ENCODE data around the gene KRT73. TPM values are rescaled to one million over a fixed set of nuclear protein-coding genes. Genes with fewer than 3 reads are reported as not detected.

Gene KRT73
- total RNA-seq, 1 experiment from 2014 or later = not detected

DNA sequence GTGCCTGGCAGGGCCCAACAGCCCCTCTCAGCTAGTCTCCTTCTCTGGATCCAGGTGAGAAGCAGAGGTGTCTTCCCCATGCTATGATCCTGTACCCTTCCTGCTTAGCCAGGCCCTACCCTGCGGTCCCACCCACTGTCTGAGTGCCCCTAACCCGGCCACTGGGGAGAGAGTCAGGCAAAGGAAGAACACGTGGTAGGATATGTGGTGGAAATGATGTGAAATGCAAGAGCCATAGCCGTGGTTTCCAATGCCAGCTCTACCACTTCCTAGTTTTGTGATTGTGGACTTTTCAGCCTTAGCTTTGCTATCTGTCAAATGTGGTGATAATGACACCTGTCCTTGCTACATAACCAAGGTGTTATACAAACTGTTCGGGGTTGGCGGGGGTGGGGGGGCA, 17.8 kb upstream of the KRT73 start:
- Histone ChIP-seq H3K4me1 (ENCODE audit: insufficient read depth, low read length) (no peaks in the 10 kb centered on the region), H3K9me3 (ENCODE audit: control insufficient read depth, low read depth, low read length) (no peaks in the 10 kb centered on the region), H3K4ac (ENCODE audit: low read depth, low read length) (no peak overlapping the region), H3K79me2 (ENCODE audit: insufficient read depth, low read length) (no peaks in the 10 kb centered on the region), H2BK12ac (ENCODE audit: insufficient read length, low read depth, low read length) (no peak overlapping the region), H4K91ac (ENCODE audit: insufficient read length, low read depth, low read length) (no peak overlapping the region), H3K79me1 (ENCODE audit: insufficient read depth, low read depth, low read length, poor library complexity, severe bottlenecking) (no peaks in the 10 kb centered on the region), H3K18ac (ENCODE audit: insufficient read length, low read depth, low read length) (no peak overlapping the region), H2AFZ (ENCODE audit: low read length) (no peak overlapping the region), H3K27ac (ENCODE audit: insufficient read length, low read depth, low read length) (no peak overlapping the region), H4K20me1 (ENCODE audit: control insufficient read depth, insufficient read depth, insufficient read length) (no peaks in the 10 kb centered on the region), H3K4me2 (ENCODE audit: insufficient read depth, insufficient read length, low read length) (no peak overlapping the region), H2BK20ac (ENCODE audit: low read depth, low read length, poor library complexity, severe bottlenecking) (no peak overlapping the region), H3K23me2 (ENCODE audit: insufficient read length, low read depth, low read length, poor library complexity, severe bottlenecking) (no peaks in the 10 kb centered on the region), H4K5ac (ENCODE audit: insufficient read length, low read depth, low read length) (no peak overlapping the region), H2BK15ac (ENCODE audit: low read depth, low read length) (no peak overlapping the region), H3K56ac (ENCODE audit: insufficient read length, low read depth, low read length) (no peak overlapping the region), H4K8ac (replicated peaks; ENCODE audit: insufficient read length, low read depth, low read length) (no peak overlapping the region), H3K27me3 (ENCODE audit: insufficient read depth, low read length) (no peaks in the 10 kb centered on the region), H2BK5ac (ENCODE audit: insufficient read length, low read length) (no peak overlapping the region), H2BK120ac (ENCODE audit: low read depth, low read length, poor library complexity, severe bottlenecking) (no peak overlapping the region), H3K9ac (ENCODE audit: extremely low read depth, insufficient read length, low read length) (no peak overlapping the region), H2AK5ac (ENCODE audit: insufficient read length, low read length) (no peak overlapping the region), H3T11ph (ENCODE audit: low read length) (no peak overlapping the region), H3K23ac (ENCODE audit: insufficient read length, low read depth, low read length) (no peak overlapping the region), H3K14ac (ENCODE audit: insufficient read depth, low read length) (no peak overlapping the region)
- DNase-seq = peak; percentile 22
- H3K9me3 Mint-ChIP-seq = no peaks in the 10 kb centered on the region
- H3K4me1 Mint-ChIP-seq = no peaks in the 10 kb centered on the region
- no peaks in the 10 kb centered on the region for H3K36me3 Mint-ChIP-seq (ENCODE audit: insufficient read depth in 1 of 3, low read depth in 3 of 3)
- WGBS (ENCODE audit: extremely low coverage, insufficient read length, low lambda C conversion rate) = no CpG with 5 or more reads among the region's 6 CpGs
- H3K4me3 Mint-ChIP-seq = no peak overlapping the region
- peaks cover 6% of the 10 kb centered on the region for H3K27me3 Mint-ChIP-seq (ENCODE audit: low read depth)
- TF ChIP-seq, protein P1, sequence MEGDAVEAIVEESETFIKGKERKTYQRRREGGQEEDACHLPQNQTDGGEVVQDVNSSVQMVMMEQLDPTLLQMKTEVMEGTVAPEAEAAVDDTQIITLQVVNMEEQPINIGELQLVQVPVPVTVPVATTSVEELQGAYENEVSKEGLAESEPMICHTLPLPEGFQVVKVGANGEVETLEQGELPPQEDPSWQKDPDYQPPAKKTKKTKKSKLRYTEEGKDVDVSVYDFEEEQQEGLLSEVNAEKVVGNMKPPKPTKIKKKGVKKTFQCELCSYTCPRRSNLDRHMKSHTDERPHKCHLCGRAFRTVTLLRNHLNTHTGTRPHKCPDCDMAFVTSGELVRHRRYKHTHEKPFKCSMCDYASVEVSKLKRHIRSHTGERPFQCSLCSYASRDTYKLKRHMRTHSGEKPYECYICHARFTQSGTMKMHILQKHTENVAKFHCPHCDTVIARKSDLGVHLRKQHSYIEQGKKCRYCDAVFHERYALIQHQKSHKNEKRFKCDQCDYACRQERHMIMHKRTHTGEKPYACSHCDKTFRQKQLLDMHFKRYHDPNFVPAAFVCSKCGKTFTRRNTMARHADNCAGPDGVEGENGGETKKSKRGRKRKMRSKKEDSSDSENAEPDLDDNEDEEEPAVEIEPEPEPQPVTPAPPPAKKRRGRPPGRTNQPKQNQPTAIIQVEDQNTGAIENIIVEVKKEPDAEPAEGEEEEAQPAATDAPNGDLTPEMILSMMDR (conservative IDR thresholded peaks at IDR 0.05) = no peak
- H3K27ac Mint-ChIP-seq = no peak overlapping the region; a peak in 1 of 7 replicates
